GM23338 (cell line): ENCODE results near the gene BANK1.

Source experiments
- EZH2 ChIP-seq: fragments of 200-600 bp; sonication (generic); IDR thresholded peaks from one replicate; pipeline ENCODE4 v1.8.0; 2017; ENCODE audit warnings: antibody characterized with exemption, mild to moderate bottlenecking, low read depth; ENCODE audit not compliant: unreplicated experiment
- EZH2phosphoT487 ChIP-seq: fragments of 200-600 bp; sonication (generic); IDR thresholded peaks from one replicate; pipeline ENCODE4 v1.8.1; 2018; ENCODE audit warnings: antibody characterized with exemption; ENCODE audit not compliant: unreplicated experiment
- POLR2AphosphoS5 ChIP-seq: IDR thresholded peaks from 2 replicates; pipeline ENCODE4 v1.6.1; 2016; ENCODE audit warnings: antibody characterized with exemption, low read depth
- TF ChIP-seq, protein P1 (sequence below), 2 experiments: fragments of 200-600 bp in 1 of 2; sonication (generic) in 1 of 2; conservative IDR thresholded peaks; 2 replicates each; pipeline versions ENCODE4 v1.5.1 to v1.6.1; 2016 to 2017; ENCODE audit warnings: antibody characterized with exemption in 2 of 2, low read depth in 2 of 2, mild to moderate bottlenecking in 2 of 2, moderate library complexity in 1 of 2
- TF ChIP-seq, protein P2 (sequence below): fragments of 250-450 bp; sonication (Bioruptor Pico); IDR thresholded peaks from 2 replicates; pipeline ENCODE4 v1.5.0; 2020; ENCODE audit warnings: mild to moderate bottlenecking, moderate library complexity

DNA sequence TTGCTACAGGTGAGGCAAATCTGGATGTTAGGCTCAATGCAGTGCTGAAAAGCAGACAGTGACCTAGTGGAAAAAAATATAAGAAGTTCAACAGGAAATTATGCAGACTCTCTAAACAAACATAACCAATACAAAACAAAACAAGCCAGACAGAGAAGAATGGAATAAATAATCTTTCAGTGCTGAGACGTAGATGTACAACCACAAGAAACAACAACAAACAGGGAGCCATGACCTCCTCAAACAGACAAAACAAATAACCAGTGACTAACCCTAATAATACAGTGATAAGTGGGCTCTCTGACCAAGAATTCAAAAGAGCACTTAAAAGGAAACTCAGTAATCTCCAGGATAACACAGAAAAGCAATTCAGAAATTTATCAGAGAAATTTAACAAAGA is 315.5 kb downstream of the BANK1 start:
- TF ChIP-seq, protein P1, sequence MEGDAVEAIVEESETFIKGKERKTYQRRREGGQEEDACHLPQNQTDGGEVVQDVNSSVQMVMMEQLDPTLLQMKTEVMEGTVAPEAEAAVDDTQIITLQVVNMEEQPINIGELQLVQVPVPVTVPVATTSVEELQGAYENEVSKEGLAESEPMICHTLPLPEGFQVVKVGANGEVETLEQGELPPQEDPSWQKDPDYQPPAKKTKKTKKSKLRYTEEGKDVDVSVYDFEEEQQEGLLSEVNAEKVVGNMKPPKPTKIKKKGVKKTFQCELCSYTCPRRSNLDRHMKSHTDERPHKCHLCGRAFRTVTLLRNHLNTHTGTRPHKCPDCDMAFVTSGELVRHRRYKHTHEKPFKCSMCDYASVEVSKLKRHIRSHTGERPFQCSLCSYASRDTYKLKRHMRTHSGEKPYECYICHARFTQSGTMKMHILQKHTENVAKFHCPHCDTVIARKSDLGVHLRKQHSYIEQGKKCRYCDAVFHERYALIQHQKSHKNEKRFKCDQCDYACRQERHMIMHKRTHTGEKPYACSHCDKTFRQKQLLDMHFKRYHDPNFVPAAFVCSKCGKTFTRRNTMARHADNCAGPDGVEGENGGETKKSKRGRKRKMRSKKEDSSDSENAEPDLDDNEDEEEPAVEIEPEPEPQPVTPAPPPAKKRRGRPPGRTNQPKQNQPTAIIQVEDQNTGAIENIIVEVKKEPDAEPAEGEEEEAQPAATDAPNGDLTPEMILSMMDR (conservative IDR thresholded peaks at IDR 0.05; ENCODE audit: low read depth in 2 of 2), result no peak
- no peak for TF ChIP-seq POLR2AphosphoS5
- TF ChIP-seq EZH2, result no peak
- TF ChIP-seq, protein P2, sequence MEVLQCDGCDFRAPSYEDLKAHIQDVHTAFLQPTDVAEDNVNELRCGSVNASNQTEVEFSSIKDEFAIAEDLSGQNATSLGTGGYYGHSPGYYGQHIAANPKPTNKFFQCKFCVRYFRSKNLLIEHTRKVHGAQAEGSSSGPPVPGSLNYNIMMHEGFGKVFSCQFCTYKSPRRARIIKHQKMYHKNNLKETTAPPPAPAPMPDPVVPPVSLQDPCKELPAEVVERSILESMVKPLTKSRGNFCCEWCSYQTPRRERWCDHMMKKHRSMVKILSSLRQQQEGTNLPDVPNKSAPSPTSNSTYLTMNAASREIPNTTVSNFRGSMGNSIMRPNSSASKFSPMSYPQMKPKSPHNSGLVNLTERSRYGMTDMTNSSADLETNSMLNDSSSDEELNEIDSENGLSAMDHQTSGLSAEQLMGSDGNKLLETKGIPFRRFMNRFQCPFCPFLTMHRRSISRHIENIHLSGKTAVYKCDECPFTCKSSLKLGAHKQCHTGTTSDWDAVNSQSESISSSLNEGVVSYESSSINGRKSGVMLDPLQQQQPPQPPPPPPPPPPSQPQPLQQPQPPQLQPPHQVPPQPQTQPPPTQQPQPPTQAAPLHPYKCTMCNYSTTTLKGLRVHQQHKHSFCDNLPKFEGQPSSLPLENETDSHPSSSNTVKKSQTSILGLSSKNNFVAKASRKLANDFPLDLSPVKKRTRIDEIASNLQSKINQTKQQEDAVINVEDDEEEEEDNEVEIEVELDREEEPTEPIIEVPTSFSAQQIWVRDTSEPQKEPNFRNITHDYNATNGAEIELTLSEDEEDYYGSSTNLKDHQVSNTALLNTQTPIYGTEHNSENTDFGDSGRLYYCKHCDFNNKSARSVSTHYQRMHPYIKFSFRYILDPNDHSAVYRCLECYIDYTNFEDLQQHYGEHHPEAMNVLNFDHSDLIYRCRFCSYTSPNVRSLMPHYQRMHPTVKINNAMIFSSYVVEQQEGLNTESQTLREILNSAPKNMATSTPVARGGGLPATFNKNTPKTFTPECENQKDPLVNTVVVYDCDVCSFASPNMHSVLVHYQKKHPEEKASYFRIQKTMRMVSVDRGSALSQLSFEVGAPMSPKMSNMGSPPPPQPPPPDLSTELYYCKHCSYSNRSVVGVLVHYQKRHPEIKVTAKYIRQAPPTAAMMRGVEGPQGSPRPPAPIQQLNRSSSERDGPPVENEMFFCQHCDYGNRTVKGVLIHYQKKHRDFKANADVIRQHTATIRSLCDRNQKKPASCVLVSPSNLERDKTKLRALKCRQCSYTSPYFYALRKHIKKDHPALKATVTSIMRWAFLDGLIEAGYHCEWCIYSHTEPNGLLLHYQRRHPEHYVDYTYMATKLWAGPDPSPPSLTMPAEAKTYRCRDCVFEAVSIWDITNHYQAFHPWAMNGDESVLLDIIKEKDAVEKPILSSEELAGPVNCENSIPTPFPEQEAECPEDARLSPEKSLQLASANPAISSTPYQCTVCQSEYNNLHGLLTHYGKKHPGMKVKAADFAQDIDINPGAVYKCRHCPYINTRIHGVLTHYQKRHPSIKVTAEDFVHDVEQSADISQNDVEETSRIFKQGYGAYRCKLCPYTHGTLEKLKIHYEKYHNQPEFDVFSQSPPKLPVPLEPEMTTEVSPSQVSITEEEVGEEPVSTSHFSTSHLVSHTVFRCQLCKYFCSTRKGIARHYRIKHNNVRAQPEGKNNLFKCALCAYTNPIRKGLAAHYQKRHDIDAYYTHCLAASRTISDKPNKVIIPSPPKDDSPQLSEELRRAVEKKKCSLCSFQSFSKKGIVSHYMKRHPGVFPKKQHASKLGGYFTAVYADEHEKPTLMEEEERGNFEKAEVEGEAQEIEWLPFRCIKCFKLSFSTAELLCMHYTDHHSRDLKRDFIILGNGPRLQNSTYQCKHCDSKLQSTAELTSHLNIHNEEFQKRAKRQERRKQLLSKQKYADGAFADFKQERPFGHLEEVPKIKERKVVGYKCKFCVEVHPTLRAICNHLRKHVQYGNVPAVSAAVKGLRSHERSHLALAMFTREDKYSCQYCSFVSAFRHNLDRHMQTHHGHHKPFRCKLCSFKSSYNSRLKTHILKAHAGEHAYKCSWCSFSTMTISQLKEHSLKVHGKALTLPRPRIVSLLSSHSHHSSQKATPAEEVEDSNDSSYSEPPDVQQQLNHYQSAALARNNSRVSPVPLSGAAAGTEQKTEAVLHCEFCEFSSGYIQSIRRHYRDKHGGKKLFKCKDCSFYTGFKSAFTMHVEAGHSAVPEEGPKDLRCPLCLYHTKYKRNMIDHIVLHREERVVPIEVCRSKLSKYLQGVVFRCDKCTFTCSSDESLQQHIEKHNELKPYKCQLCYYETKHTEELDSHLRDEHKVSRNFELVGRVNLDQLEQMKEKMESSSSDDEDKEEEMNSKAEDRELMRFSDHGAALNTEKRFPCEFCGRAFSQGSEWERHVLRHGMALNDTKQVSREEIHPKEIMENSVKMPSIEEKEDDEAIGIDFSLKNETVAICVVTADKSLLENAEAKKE (CRISPR knock-in tag), result no peak
- TF ChIP-seq EZH2phosphoT487, result no peak
